Dermis blood vessel endothelial cell (primary cell): Measurements from ENCODE around the gene NCOA5. TPM values are rescaled to one million over a fixed set of nuclear protein-coding genes. Genes with fewer than 3 reads are reported as not detected.

ENCODE experiments used
- DNase-seq: peaks from one replicate; pipeline ENCODE4 v3.0.0; 2010
- total RNA-seq: library from RNA; depleted of rRNA; stranded (reverse); fragments of >200 nt; gene quantifications from 2 replicates; pipeline ENCODE4 v1.2.3, GENCODE V29; 2014

NCOA5 gene
- total RNA-seq, 1 donor from 2014 or later = 16.7 TPM

DNA sequence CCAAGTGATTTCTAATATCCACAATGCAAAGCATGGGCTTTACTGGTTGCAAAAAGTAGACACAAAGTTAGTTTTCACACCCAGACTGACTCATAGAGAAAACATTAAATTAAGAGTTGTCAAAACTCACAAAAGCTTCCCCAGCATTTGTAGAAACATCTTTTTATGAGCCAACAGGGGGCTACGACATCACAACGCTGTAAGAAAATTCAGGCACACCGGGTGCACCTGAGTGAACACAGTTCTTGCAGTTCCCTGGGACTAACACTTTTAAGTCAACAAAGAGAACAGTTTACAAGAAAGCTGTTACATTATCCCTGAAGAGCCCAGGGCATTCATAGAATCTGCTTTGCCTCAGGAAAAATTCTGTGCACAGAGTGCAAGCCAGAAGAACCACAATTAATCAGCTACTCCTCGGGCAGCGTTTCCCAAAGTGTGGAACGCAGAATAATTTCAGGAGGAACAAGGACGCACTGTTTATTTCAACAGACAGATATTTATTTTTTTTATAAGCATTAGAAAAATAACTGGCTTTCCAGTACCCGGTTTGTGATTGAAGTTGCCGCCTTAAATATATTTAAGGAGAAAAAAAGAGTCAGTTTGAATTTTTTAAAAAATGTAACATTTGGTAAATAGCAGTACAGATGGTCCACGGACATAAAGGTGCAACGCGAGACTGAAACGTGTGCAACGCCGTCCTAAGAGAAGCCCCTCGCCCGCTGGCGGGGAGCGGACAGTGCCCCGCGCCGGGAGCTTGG is 1.2 kb downstream of the NCOA5 start:
- DNase-seq = peak; percentile 26

DNA sequence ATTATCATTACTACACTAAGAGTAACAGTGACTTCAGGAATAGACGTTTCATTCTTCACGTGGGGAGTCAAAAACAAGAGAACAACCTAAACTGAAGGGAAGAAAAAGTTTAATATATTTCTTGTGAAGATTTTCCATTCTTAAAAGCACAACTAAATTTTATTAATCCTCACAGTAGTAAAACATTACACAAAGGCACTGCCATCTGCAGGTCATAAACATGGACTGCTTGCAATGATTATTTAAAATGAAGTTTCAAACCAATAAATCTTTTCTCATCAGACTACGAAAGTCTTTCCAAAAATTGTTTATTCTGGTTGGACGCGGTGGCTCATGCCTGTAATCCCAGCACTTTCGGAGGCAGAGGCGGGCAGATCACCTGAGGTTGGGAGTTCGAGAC is 2.6 kb downstream of the NCOA5 start:
- DNase-seq = peak; percentile 46

DNA sequence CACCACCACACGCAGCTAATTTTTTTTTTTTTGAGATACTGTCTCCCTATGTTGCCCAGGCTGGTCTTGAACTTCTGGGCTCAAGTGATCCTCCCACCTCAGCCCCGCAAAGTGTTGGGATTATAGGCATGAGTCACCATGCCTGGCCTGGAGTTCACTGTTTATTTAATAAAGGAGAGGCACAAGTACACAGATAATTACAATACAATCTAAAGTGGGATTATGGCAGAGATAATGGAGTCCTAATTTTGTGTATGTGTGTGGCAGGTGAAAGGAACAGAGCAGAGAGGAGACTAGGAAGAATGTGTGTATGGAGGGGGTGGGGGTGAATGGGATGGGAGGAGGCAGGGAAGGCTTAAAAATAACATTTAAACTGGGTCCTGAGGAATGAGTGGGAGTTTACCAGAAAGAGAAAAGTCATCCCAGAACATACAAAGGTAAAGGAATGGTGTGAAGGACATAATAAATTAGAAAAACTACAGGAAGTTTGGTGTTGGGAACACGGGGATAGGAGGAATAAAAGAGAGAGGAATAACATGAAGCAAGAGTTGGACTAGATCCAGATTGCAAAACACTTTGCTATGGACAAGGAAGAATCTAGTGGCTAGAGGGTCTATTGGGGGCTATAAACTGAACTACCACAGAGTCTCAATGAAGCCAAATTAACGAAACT is 4.4 kb downstream of the NCOA5 start:
- DNase-seq = peak; percentile 18

DNA sequence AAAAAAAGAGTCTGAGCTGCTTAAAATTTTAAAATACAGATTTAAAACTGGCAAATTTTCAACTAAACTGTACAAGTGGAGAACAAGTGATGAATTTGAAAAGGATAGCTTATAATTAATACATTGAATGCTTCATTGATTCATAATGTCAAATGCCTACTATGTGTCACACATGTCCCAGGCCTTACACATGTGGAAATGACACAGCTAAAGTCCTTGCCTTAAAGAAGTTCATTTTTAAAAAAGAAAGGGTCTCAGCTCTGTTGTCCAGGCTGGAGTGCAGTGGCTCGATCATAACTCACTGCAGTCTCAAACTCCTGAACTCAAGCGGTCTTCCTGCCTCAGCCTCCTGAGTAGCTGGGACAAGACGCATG is 5.0 kb downstream of the NCOA5 start:
- no peak for DNase-seq

DNA sequence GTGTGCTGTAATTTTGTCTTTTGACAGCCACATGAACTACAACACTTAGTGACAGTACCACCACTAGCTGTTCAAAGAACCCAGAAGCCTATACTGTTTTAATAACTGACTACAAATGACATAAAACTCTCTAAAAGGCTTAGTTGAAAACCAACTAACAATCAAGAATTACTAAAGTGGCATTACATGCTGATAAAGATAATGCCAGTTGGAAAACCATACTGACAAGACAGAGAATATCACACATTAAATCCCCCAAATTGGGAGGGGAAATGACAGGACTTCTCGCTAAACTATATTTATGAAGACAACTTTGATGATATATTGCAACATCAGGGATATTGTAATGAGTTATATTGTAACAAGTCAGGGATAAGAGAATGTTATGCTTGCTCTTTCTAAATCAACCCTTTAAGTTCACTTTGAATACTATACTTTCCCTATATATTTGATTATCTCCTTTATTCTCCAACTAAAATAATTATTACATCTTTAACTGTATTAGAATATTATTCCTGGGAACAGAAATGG is 6.2 kb downstream of the NCOA5 start:
- DNase-seq = no peak

DNA sequence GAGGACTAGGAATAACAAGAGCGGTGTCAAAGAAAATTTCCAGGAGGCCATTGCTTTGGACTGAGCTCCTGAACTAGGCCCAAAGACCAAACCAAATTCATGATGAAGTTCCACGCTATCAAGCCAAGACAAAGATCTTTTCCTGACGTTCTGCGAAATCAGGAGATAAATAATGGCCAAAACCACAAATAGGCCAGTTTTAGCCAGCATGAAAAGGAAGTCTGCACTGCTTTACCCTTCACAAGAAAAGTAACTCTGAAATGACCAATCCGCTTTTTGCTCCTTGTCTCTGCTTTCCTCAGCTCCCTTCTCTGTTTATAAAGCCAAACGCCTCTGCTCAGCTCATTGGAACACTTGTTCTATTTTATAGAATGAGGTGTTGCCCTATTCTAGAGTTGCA is 6.7 kb downstream of the NCOA5 start:
- no peak for DNase-seq

DNA sequence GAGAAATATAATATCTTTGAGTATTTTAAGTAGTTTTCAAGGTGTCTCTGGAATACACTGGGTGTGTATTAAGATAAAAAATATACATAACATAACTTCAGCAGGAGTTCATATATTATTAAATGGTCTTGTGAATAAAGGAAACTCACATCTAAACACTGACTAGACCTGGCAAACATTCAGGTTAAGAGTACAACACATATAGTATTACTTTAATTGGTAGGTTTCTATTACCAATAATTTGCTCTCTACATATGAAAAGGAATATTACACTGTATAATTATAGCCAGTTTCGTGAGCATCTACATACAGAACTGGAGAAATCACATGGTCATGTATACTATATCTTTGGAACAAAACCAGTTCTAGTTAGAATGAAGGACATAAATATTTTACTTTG is 8.7 kb downstream of the NCOA5 start:
- no peak for DNase-seq

DNA sequence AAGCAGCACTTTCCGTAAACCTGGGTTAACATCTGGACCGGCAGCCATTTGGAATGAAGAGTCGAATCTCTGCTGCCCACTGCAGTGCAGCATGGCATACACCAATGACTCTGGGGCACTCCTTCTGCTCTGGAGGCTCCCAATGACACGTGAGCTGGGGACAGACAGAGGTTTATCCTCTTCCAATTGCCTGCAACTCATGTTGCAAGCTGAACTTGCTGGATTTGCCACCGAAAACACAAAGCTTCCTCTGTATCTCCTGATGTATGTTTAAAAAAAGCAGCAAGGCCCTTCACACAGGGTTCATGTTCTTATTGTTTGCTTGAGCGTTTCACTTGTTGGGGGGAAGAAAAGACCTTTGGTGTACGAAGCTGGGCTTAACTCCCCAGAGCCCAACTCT is 10.8 kb downstream of the NCOA5 start:
- no peak for DNase-seq

DNA sequence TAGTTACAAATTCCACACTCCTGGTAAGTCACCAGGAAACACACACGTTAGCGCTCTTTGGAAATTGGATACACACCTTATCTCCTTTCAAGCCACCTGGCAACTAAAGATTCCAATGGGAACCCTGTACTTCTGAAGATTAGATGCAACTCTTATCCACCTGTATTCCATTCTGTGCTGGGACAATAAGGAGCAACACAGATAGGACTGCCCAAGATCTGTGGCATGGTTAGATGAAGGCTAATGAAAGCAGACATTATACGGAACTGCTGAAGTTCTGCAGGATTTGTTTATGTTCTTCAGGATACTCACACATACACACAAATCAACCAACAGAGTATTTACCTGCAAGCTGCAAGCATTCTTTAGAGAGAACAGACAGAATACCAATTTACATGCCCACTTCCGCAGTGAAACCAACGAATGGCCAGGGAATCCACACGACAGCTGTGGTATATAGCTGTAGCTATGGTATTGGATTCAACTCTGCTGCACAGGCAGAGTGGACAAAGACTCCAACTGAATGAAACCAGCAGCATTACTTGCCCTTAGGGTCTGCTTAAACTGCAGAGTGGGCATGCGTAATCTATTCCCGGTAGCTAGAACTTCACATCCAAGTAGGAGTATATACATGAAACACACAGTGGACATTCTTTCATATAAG is 12.0 kb downstream of the NCOA5 start:
- no peak for DNase-seq

DNA sequence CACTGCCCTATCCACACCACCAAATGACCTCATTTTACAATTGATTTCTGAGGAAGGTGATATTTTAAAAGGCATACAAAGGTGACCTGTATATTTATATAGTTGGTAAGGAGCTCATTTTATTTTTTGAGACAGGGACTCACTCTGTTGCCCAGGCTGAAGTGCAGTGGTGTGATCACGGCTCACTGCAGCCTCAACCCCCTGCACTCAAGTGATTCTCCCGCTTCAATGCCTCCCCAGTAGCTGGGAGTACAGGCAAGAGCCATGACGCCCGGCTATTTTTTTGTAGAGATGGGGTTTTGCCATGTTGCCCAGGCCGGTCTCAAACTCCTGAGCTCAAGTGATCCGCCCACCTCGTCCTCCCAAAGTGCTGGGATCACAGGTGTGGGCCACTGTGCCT is 13.0 kb downstream of the NCOA5 start:
- DNase-seq = no peak

DNA sequence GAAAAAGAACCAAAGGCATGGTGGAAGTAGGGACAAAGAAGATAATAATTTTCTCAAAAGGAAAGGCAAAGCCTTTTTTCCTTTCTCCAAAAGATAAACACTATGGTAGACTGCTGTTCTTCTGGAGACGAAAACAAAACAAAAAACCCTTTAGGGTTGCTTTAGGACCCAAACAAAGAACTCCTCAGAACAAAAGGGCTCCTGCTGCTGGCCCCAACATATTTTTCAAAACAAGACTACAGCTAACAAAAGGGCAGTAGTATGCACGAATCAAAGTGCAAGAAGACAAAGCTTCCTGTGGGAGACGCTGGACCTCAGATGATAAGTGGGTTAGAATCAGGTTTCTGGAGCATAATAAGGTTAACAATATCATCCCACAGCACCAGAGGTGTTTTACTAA is 15.8 kb downstream of the NCOA5 start:
- DNase-seq = no peak

DNA sequence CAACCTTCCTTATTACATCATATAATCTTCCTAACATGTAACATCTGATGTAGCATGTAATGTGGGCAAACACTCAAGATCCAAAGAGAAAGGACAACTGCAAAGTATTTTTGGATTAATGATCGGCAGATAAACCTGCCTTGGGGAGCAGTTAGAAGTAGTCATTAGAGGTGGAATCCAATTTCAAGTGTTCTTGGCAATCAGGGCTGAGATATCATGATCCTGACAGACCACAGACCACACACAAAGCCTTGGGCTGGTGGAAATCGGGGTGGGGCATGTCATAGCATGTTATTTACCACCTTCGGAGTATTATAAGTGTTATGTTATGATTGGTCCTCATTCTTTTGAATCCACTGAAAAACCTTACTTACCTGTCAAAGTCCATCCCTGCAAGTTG is 16.3 kb downstream of the NCOA5 start:
- no peak for DNase-seq

DNA sequence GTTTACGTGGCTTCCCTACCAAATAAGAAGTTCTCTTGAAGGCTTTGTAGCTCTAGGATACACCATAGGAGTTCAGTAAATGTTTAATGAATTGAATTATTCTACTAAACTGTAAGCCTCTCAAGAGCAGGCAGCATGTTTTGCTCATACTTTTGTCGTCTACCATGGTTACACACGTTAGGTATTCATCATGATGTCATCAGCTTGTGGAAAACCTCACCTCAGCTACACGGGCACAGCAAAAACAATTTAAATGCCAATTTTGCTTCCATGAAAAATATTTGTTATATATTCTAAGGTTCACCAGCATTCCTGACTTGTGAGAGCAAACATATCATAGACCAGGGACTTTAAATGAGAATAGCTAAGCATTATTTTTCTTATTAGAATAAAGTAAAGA is 16.7 kb downstream of the NCOA5 start:
- DNase-seq = no peak

DNA sequence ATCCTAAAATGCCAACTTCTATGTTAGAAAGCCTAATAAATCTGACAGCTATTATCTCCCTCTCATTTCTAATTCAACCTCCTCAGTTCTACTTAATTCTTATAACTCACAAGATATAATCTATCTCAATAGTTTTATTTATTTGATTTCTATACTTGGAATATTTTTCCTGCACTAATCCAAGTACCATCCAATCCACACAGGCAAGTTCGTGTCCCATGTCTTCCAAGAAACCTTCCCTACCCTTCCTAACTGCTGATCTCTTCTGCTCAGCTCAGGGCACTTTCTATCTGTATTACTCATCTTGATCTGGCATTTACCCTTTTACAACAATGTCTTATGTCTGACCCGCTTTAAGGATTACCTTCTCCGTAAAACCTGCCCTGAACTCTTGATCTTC is 18.2 kb downstream of the NCOA5 start:
- DNase-seq = no peak

DNA sequence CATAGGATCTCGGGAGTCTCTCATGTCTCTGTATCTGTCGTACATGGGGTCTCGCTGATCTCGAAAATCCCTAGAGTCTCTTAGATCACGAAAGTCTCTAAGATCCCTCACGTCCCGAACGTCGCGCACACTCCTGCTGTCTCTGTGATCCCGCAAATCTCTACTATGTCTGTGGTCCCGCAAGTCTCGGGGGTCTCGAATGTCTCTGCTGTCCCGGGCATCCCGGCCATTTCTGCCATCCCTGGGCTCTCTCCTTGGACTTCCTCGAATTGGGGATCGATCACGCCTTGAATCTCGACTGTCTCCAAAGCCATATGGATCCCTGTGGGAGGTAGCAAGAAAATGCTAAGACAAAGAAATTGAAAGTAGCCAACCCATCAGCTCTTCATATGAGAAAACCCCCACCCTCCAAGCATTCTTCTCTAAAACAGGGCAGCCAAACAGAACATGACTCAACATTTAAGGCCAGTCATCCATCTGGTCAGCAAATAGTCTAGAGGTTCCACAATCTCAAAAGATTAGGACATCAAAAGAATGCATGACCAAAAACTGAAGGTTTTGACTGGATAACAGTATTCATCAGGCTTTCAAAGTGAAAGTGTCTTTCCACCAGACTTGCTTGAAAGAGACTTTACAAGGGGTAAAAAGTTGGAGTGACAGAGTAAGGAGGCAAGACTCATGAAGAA is 19.4 kb downstream of the NCOA5 start:
- DNase-seq = no peak

DNA sequence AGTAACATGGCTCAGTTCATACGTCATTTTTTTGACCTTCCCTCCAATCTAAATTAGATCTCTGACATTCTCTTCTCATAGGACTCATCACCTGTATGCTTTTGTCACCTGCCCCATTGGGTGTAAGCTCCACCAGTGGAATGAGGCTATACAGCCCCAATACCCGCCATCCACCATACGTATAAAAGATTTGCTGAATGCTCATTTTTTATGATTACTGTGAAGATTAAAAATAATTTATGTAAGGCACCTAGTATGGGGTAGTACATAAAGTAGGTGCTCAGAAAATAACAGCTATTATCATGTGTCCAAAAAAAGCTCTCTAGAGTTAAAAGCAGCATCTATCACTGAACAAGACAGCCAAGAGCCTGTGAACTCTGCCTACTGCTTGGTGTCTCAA is 24.1 kb downstream of the NCOA5 start:
- no peak for DNase-seq

DNA sequence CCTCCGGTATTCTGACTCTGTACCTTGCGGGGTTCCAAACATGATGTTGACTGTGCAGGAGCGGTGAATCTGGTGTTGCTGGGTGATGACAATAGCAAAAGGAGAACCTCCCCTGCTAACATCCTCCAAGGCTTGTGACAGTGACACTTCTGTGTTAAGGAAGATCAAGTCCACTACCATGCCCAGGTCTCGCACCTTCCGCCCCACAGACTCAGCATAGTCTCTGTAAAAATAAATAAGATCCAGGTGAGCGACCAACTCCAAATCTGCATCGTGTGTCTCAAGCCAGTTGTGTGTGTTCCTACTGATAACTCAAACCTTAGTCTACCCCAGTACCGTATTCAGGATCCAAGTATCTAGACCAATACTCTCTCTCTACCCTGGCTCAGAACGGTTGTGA is 24.8 kb downstream of the NCOA5 start:
- no peak for DNase-seq

DNA sequence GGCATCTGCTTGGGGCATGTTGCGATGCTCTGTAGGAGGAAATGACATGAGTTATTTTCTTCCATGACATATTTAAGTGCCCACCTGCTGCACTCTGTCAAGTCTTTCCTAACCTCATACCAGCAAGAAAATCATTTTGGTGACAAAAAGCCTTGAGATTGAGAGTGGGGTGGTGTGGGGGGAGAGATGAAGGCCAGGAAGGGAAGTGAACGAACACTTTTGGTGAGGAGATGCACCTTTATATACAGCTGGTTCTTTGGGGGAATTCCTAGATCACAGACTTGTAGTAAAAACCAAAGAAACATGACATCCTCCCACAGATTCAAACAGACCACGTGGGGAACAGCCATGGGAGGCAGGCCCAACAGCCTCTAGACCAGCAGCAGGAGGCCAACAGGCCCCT is 26.1 kb downstream of the NCOA5 start:
- no peak for DNase-seq

DNA sequence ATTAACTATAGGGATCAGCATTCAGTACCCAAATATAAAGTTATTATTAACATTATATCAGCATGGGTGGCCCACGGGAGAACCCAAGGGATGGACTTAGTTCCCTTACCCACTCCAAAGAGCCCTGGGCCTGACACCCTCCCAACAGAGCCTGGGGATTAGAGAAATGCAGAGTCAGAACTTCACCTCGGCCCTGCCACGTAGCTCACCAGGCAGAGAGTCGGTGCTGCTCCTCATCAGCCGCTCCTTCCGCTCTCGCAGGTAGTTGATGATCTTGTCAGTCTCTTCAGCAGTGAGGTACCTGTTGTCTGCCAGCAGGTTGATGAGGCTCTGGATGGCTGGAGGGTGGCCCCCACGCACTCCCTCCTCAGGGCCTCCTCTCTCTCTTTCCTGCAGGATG is 26.6 kb downstream of the NCOA5 start:
- no peak for DNase-seq

DNA sequence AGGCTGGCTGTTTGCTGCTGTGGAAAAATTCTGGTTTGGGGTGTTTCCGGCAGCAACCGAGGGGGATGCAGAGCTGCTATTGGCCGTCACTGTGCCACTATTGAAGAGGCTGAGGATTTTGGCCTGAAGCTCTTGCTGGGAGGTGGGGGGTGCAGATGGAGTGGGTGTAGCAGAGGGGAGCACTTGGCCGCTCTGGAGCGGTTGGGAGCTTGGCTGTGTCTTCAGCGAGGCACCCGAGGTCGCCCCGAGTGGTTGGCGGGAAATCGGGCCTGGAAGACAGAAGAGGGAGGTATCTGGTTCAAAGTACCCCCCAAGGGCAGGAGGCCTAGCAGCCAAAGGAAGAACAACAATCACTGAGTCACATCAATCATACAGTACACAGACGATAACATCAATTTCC is 27.1 kb downstream of the NCOA5 start:
- peak; percentile 15 for DNase-seq

DNA sequence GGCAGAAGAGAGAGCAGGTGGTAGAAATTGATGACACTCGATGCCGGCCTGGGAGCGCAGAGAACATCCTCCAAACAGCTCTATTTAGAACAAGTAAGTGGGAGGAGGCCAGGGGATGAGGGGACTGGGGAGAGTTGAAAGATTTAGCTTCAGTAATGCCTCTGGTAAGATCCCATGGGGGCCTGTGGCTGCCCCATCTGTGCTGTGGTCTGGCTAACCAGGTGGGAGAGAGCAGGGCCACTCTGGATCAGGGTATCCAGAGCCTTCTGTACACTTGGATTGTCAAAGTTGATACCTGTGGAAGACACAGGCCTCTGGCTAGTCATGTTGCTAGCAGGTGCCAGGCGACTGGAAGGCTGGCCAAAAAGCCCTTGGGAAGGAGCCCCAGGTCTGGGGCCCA is 27.6 kb downstream of the NCOA5 start:
- DNase-seq = no peak

DNA sequence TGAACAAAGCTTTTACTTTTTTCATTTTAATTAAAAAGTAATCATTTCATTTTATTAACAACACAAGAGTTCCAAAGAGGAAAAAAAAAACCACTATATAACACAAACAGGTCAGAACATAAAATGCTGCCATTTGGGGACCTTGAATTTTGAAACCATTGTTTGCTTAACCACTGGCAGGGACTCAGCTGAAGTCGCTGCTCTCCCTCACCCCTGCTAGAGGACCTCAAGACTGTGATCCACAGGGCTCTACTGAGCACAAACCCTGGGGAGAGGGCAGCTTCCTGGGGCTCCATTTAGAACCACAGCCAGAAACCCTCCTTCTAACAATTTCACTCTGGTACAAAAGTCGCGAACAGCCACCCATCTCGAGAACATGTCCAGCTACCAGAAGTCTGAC is 28.8 kb downstream of the NCOA5 start:
- DNase-seq = no peak

DNA sequence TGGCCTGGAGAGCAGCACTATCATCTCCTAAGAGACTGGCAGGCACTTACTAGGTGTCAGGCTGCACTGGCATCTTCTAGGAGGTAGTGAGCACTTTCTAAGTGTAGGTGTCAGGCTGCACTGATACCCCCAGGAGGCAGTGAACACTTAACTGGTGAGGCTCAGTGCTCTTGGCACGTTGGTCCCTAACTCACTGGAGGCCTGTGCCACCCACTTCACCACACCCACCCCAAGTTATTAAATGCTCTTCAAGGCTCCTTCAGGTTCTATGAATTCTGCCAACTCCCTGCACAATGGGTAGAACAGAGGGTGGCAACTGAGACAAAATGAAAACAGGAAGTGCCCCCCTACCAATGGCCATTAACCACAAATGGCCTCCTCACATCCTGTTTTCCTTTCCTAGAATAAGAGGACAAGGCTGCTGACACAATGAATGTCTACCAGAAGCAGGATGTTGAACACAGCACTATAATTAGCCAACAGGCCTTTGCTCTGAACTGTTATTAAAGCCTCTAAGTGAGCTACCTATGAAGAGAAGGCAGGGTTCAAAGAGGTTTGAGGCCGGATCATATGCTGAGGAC is 29.4 kb downstream of the NCOA5 start:
- peak; percentile 68 for DNase-seq
